ENCODE data around the gene SLC35D2.
"Not testable (repeated sequence)": the region's sequence is repeated elsewhere in the genome, so short reads cannot be mapped to it uniquely, and the experiment has no call there.

Gene SLC35D2

DNA sequence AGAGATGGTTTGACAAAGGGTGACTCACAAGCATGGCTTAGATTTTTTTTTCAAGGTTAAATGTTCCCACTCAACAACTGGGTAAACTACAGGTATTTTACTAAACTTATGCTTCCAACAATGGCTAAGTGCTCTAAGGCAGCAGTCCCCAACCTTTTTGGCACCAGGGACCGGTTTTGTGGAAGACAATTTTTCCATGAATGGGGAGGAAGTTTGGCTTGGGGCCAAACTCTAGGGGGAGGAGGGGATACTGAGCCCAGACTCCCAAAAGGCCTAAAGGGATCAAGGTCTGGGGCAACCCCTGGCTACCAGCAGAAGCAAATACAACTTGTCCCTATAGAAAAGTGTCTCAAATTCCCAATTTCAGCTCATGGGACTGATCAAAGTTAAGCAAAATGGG, 49.6 kb downstream of the SLC35D2 start:
- H3K27ac ChIP-seq (ENCODE audit: insufficient read depth, low read depth, low read length, poor library complexity, severe bottlenecking) = no peak overlapping the region
- H3K36me3 ChIP-seq (ENCODE audit: control insufficient read depth, insufficient read depth, low read length) = no peaks in the 10 kb centered on the region
- no peaks in the 10 kb centered on the region for H3K9me3 ChIP-seq (ENCODE audit: control insufficient read depth, low read length)
- no peak overlapping the region for H3K4me3 ChIP-seq (ENCODE audit: insufficient read depth, low read depth, low read length)
- no peaks in the 10 kb centered on the region for H3K4me1 ChIP-seq (ENCODE audit: control insufficient read depth, insufficient read depth, low read length)
- 88 to 94% methylated on average over 1 of the region's 1 CpG for WGBS, 2 experiments
- no peaks in the 10 kb centered on the region for H3K27me3 ChIP-seq (ENCODE audit: control insufficient read depth, insufficient read depth, low read length, poor library complexity, severe bottlenecking)

DNA sequence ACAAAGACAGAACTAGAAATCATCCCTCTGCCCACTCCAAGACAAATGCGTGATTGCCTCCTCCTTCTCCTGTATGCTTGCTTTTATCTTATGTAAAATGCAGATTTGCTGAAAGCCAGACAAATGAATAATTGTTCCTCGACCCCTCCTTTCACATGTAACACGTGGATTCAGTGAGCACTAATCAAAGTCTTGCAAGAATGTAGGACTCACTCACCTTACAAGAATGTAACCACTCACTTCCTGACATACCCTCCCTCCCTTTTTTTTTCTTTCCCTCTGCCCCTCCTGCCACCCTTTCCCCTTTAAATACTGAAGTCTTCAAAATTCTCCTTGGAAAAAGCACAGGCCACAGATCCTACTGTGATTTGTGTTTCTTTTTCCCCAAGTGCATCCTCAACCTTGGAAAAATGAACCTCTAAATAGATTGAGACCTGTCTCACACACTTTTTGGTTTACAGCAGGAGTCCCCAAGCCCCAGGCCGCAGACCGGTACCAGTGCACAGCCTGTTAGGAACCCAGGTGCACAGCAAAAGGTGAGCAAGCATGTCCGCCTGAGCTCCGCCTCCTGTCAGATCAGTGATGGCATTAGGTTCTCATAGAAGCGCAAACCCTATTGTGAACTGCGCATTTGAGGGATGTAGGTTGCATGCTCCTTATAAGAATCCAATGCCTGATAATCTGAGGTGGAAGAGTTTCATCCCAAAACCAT, 52.1 kb downstream of the SLC35D2 start:
- no peaks in the 10 kb centered on the region for H3K9me3 ChIP-seq (ENCODE audit: control insufficient read depth, low read length)
- WGBS, 2 experiments = 84 to 87% methylated on average over 9 of the region's 9 CpGs

DNA sequence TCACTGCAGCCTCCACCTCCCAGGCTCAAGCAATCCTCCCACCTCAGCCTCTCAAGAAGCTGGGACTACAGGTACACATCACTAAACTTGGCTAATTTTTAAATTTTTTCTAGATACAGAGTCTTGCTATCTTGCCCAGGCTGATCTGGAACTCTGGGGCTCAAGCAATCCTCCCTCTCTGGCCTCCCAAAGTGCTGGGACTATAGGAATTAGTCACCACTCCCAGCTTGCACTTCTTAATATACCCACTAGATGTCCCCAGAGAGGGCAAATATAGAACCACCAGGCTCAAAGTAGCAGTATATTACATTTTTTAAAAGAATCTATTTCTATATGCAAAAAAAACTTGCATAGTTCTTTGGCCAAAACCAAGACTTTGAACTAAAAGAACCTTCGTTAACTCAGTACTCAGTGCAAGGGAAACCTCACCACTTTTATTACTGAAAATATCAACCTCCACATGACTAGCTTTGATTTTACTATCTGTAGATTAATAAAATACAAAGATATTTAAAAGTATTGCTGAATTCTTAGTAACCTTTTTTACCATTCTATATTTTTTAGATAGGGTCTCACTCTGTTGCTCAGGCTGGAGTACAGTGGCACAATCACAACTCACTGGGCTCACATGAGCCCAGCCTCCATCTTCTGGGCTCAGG, 55.7 kb downstream of the SLC35D2 start:
- Histone ChIP-seq H3K36me3 (ENCODE audit: control insufficient read depth, insufficient read depth, low read length) (no peaks in the 10 kb centered on the region), H3K4me1 (ENCODE audit: control insufficient read depth, insufficient read depth, low read length) (no peaks in the 10 kb centered on the region), H3K27me3 (ENCODE audit: control insufficient read depth, insufficient read depth, low read length, poor library complexity, severe bottlenecking) (no peaks in the 10 kb centered on the region), H3K9me3 (ENCODE audit: control insufficient read depth, low read length) (no peaks in the 10 kb centered on the region), H3K4me3 (ENCODE audit: insufficient read depth, low read depth, low read length) (no peak overlapping the region), H3K27ac (ENCODE audit: insufficient read depth, low read depth, low read length, poor library complexity, severe bottlenecking) (no peak overlapping the region)
- WGBS, 2 experiments = 69 to 80% methylated on average over 1 of the region's 1 CpG

More for the DNA sequence above, 52.1 kb downstream of the SLC35D2 start:
- Histone ChIP-seq H3K27me3 (ENCODE audit: control insufficient read depth, insufficient read depth, low read length, poor library complexity, severe bottlenecking) (no peaks in the 10 kb centered on the region), H3K4me1 (ENCODE audit: control insufficient read depth, insufficient read depth, low read length) (no peaks in the 10 kb centered on the region), H3K27ac (ENCODE audit: insufficient read depth, low read depth, low read length, poor library complexity, severe bottlenecking) (no peak overlapping the region), H3K4me3 (ENCODE audit: insufficient read depth, low read depth, low read length) (no peak overlapping the region), H3K36me3 (ENCODE audit: control insufficient read depth, insufficient read depth, low read length) (no peaks in the 10 kb centered on the region)

DNA sequence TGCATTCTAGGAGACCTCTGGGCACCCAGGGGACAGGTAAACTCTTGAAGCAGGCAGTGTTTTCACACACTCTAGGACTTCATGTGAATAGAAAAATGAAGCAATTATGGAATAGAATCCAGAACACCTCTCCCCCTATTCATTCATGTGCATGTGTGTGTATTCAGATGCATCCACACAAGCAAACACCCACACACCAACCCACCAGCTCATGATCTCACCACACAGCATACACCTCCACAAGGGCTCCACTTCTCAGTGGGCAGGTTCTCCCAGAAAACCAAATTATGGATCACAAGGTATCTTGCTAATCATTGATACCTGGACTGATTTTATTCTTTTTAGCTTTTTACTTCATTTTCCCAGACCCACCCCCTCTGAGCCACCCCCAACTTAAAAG, 60.3 kb downstream of the SLC35D2 start:
- H3K4me1 ChIP-seq (ENCODE audit: control insufficient read depth, insufficient read depth, low read length) = peaks cover 9% of the 10 kb centered on the region
- H3K36me3 ChIP-seq (ENCODE audit: control insufficient read depth, insufficient read depth, low read length) = no peaks in the 10 kb centered on the region
- no peak overlapping the region for H3K27ac ChIP-seq (ENCODE audit: insufficient read depth, low read depth, low read length, poor library complexity, severe bottlenecking)
- no peaks in the 10 kb centered on the region for H3K27me3 ChIP-seq (ENCODE audit: control insufficient read depth, insufficient read depth, low read length, poor library complexity, severe bottlenecking)
- H3K4me3 ChIP-seq (ENCODE audit: insufficient read depth, low read depth, low read length) = no peak overlapping the region
- H3K9me3 ChIP-seq (ENCODE audit: control insufficient read depth, low read length) = no peaks in the 10 kb centered on the region

DNA sequence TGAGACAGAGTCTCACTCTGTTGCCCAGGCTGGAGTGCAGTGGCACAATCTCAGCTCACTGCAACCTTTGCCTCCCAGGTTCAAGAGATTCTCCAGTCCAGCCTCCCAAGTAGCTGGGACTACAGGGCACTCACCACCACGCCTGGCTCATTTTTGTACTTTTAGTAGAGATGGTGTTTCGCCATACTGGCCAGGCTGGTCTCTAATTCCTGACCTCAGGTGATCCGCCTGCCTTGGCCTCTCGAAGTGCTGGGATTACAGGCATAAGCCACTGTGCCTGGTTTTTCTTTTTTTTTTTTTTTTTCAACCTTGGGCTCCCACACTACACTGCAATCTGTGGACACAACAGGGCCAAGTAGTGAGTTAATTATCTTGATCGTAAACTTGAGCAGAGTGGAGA, 60.8 kb downstream of the SLC35D2 start:
- 89 to 94% methylated on average over 5 of the region's 5 CpGs for WGBS, 2 experiments

DNA sequence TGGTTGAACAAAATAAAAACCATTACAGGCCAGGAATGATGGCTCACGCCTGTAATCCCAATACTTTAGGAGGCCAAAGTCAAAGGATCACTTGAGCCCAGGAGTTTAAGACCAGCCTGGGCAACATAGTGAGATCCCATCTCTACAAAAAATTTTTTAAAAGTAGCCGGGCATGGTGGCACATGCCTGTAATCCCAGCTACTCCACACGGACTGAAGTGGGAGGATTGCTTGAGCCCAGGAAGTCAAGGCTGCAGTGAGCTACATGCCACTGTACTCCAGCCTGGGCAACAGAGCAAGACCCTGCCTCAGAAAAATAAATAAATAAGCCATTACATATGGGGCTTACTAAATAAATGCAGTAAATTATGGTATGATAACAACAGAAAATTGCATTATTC, 61.3 kb downstream of the SLC35D2 start:
- not testable (repeated sequence) for H3K36me3 ChIP-seq (ENCODE audit: control insufficient read depth, insufficient read depth, low read length); H3K4me3 ChIP-seq (ENCODE audit: insufficient read depth, low read depth, low read length); H3K4me1 ChIP-seq (ENCODE audit: control insufficient read depth, insufficient read depth, low read length); H3K27ac ChIP-seq (ENCODE audit: insufficient read depth, low read depth, low read length, poor library complexity, severe bottlenecking); H3K9me3 ChIP-seq (ENCODE audit: control insufficient read depth, low read length); H3K27me3 ChIP-seq (ENCODE audit: control insufficient read depth, insufficient read depth, low read length, poor library complexity, severe bottlenecking)
- 90 to 91% methylated on average over 3 of the region's 3 CpGs for WGBS, 2 experiments

More for the DNA sequence above, 60.8 kb downstream of the SLC35D2 start:
- H3K4me1 ChIP-seq (ENCODE audit: control insufficient read depth, insufficient read depth, low read length); H3K27me3 ChIP-seq (ENCODE audit: control insufficient read depth, insufficient read depth, low read length, poor library complexity, severe bottlenecking); H3K27ac ChIP-seq (ENCODE audit: insufficient read depth, low read depth, low read length, poor library complexity, severe bottlenecking); H3K9me3 ChIP-seq (ENCODE audit: control insufficient read depth, low read length); H3K4me3 ChIP-seq (ENCODE audit: insufficient read depth, low read depth, low read length); H3K36me3 ChIP-seq (ENCODE audit: control insufficient read depth, insufficient read depth, low read length): not testable (repeated sequence)

DNA sequence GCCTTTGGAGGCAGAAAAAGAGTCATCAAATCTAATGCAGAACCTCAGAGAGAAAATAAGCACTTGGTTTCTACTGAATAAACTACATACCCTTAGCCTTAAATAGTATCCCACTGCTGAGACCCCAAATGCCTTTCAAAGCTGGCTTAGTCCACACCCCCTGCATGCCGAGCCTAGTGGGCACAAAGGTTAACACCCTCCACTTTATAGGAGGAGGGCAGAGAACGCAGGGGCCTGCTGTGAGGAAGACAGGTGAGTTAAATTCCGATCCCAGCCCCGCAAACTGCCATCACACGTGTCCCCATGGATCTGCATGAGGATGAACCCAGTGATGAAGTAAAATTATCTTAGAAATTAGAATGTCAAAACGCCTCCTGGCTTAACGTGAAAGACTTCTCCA, 62.0 kb downstream of the SLC35D2 start:
- WGBS, 2 experiments = 40 to 46% methylated on average over 6 to 7 of the region's 7 CpGs
- no peaks in the 10 kb centered on the region for H3K27me3 ChIP-seq (ENCODE audit: control insufficient read depth, insufficient read depth, low read length, poor library complexity, severe bottlenecking)
- no peaks in the 10 kb centered on the region for H3K9me3 ChIP-seq (ENCODE audit: control insufficient read depth, low read length)
- no peak overlapping the region for H3K4me3 ChIP-seq (ENCODE audit: insufficient read depth, low read depth, low read length)
- H3K4me1 ChIP-seq (ENCODE audit: control insufficient read depth, insufficient read depth, low read length) = peaks cover 9% of the 10 kb centered on the region
- no peaks in the 10 kb centered on the region for H3K36me3 ChIP-seq (ENCODE audit: control insufficient read depth, insufficient read depth, low read length)
- H3K27ac ChIP-seq (ENCODE audit: insufficient read depth, low read depth, low read length, poor library complexity, severe bottlenecking) = no peak overlapping the region

DNA sequence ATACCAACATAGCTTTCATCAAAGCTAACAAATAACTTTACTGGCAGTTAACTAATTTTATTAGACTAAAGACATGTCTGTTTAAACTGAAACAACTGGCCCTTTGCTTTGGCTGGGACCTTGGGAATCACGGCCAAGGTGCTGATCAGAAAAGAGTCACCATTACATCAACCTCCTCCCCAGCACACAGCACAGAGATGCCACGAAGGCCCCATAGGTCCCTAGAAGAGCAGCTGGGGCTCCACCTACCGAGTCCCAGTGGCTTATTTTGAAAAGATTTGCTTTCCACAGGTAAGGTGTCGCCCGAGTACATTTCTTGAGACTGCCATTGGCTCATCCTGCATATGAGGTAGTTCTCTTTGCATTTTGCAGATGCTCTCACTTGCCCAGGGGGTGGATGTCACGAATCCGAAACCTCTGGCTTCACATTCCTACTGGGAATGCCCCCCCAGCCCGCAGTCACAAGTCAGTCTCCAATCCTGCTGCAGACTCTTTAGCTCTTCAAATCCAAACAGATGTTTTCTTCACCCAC, 62.7 kb downstream of the SLC35D2 start:
- Histone ChIP-seq H3K9me3 (ENCODE audit: control insufficient read depth, low read length) (no peaks in the 10 kb centered on the region), H3K4me3 (ENCODE audit: insufficient read depth, low read depth, low read length) (no peak overlapping the region), H3K27me3 (ENCODE audit: control insufficient read depth, insufficient read depth, low read length, poor library complexity, severe bottlenecking) (no peaks in the 10 kb centered on the region), H3K36me3 (ENCODE audit: control insufficient read depth, insufficient read depth, low read length) (no peaks in the 10 kb centered on the region), H3K27ac (ENCODE audit: insufficient read depth, low read depth, low read length, poor library complexity, severe bottlenecking) (no peak overlapping the region), H3K4me1 (ENCODE audit: control insufficient read depth, insufficient read depth, low read length) (peaks cover 9% of the 10 kb centered on the region)
- 58 to 62% methylated on average over 8 of the region's 8 CpGs for WGBS, 2 experiments

DNA sequence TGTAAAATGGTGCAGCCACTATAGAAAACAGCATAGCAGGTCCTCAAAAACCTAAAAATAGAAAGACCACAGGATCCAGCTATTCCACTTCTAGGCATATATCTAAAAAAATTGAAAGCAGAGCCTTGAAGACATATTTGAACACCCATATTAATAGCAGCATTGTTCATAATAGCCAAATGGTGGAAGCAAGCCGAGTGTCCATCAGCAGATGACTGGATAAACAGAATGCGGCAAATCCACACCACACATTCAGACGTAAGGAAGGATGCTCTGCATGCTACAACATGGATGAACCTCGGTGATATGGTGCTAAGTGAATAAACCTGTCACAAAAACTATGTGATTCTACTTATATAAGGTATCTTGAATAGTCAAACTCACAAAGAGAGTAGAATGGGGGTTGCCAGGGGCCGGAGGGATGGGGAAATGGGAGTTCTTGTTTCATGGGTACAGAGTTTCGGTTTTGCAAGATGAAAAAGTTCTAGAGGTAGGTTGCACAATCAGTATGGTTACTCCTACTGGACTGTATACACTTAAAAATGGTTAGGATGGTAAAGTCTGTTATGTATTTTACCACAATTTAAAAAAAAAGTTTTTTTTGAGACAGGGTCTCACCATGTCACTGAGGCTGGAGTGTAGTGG, 64.5 kb downstream of the SLC35D2 start:
- 84 to 90% methylated on average over 6 of the region's 6 CpGs for WGBS, 2 experiments
- H3K27me3 ChIP-seq (ENCODE audit: control insufficient read depth, insufficient read depth, low read length, poor library complexity, severe bottlenecking) = no peaks in the 10 kb centered on the region
- H3K4me1 ChIP-seq (ENCODE audit: control insufficient read depth, insufficient read depth, low read length) = peaks cover 9% of the 10 kb centered on the region
- no peaks in the 10 kb centered on the region for H3K9me3 ChIP-seq (ENCODE audit: control insufficient read depth, low read length)
- H3K36me3 ChIP-seq (ENCODE audit: control insufficient read depth, insufficient read depth, low read length) = no peaks in the 10 kb centered on the region
- H3K4me3 ChIP-seq (ENCODE audit: insufficient read depth, low read depth, low read length) = no peak overlapping the region
- no peak overlapping the region for H3K27ac ChIP-seq (ENCODE audit: insufficient read depth, low read depth, low read length, poor library complexity, severe bottlenecking)

DNA sequence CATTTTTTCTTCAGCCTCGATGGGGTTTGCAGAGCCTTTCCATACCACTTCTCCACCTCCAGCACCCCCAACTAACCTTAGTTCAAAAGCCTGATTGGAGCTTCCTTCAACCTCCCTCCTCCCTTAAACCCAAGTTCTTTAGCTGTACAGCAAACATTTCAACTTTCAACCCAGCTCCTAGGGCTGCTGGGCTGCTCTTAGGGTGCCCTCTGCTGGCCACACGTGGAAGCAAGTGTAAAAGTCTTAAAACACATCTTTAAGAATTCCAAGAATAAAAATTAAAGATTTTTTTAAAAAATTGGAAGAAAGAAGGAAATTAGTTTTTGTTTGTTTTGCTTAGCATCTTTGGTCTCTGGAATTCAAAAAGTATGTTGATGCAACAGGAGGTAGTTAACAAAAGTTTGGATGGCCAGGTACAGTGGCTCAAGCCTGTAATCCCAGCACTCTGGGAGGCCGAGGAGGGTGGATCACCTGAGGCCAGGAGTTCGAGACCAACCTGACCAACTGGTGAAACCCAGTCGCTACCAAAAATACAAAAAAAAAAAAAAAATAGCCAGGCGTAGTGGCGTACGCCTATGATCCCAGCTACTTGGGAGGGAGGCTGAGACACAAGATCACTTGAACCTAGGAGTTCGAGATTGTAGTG, 66.1 kb downstream of the SLC35D2 start:
- WGBS, 2 experiments = 66 to 72% methylated on average over 8 to 9 of the region's 9 CpGs
- no peaks in the 10 kb centered on the region for H3K36me3 ChIP-seq (ENCODE audit: control insufficient read depth, insufficient read depth, low read length)
- peaks cover 9% of the 10 kb centered on the region for H3K4me1 ChIP-seq (ENCODE audit: control insufficient read depth, insufficient read depth, low read length)
- H3K27me3 ChIP-seq (ENCODE audit: control insufficient read depth, insufficient read depth, low read length, poor library complexity, severe bottlenecking) = no peaks in the 10 kb centered on the region
- no peak overlapping the region for H3K4me3 ChIP-seq (ENCODE audit: insufficient read depth, low read depth, low read length)
- H3K27ac ChIP-seq (ENCODE audit: insufficient read depth, low read depth, low read length, poor library complexity, severe bottlenecking) = no peak overlapping the region
- no peaks in the 10 kb centered on the region for H3K9me3 ChIP-seq (ENCODE audit: control insufficient read depth, low read length)

Data from ectodermal cell (in vitro differentiated cells).